ENCODE results near the gene TCTN1. TPM values are rescaled to one million over a fixed set of nuclear protein-coding genes. Genes with fewer than 3 reads are reported as not detected.

TCTN1 gene
- total and polyA plus RNA-seq, 2 of the 8 experiments (the other 6 are each of a cell fraction or from before 2014, with no cell fraction given) = 14.7 to 16.4 TPM

DNA sequence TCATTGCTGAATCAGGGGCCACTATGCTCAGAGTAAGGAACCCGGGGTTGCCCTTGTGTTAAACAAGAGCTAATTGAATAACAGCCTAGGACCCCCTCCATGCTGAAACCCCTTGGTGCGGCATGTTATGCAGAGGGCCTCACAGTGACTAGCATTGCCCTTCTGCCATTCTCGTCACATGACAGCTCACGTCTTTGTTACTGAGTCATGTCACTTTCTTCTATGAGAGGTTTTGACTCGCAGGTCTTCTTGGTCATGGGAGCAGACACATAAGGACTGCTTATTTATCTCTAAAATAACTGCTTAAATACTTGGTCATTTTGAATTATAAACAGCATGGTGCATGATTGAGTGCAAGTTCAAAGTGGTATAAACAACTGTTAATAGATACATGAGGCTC, 24.9 kb downstream of the TCTN1 start (continued):
- TF ChIP-seq CHD7 (IDR thresholded peaks at IDR 0.05; ENCODE audit: insufficient replicate concordance, low read length) (no peak), SP4 (IDR thresholded peaks at IDR 0.05; ENCODE audit: low read length) (no peak), HDAC6 (IDR thresholded peaks at IDR 0.05; ENCODE audit: low read depth, low read length) (no peak), HDAC2 (IDR thresholded peaks at IDR 0.05; ENCODE audit: borderline replicate concordance in 1 of 2, low read depth in 2 of 2, low read length in 2 of 2) (no peak), POU5F1 (IDR thresholded peaks at IDR 0.05; ENCODE audit: low read depth, low read length) (no peak), BACH1 (IDR thresholded peaks at IDR 0.05; ENCODE audit: low read length) (no peak), BCL11A (IDR thresholded peaks at IDR 0.05; ENCODE audit: low read depth in 2 of 2, low read length in 2 of 2) (no peak), EZH2 (IDR thresholded peaks at IDR 0.05; ENCODE audit: low read depth, low read length, severe bottlenecking) (no peak)
- TF ChIP-seq, protein P1, sequence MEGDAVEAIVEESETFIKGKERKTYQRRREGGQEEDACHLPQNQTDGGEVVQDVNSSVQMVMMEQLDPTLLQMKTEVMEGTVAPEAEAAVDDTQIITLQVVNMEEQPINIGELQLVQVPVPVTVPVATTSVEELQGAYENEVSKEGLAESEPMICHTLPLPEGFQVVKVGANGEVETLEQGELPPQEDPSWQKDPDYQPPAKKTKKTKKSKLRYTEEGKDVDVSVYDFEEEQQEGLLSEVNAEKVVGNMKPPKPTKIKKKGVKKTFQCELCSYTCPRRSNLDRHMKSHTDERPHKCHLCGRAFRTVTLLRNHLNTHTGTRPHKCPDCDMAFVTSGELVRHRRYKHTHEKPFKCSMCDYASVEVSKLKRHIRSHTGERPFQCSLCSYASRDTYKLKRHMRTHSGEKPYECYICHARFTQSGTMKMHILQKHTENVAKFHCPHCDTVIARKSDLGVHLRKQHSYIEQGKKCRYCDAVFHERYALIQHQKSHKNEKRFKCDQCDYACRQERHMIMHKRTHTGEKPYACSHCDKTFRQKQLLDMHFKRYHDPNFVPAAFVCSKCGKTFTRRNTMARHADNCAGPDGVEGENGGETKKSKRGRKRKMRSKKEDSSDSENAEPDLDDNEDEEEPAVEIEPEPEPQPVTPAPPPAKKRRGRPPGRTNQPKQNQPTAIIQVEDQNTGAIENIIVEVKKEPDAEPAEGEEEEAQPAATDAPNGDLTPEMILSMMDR (IDR thresholded peaks at IDR 0.05; ENCODE audit: control extremely low read depth in 1 of 3, insufficient read depth in 1 of 3, low read depth in 1 of 3, low read length in 3 of 3) = no peak

All from H1 (cell line).